Vagina (tissue), 2 donors: ENCODE results near the gene FADS6. TPM values are rescaled to one million over a fixed set of nuclear protein-coding genes. Genes with fewer than 3 reads are reported as not detected.

ENCODE experiments used
- DNase-seq, 2 donors: peaks; one replicate each; pipeline ENCODE4 v3.0.0-alpha.2; 2017; ENCODE audit errors: extremely low spot score in 2 of 2
- H3K27ac ChIP-seq: fragments of 200-600 bp; sonication (generic); one replicate; pipeline ENCODE4 v1.5.1; 2019
- H3K27me3 ChIP-seq: fragments of 200-600 bp; sonication (generic); one replicate; pipeline ENCODE4 v1.5.1; 2019
- H3K36me3 ChIP-seq, 2 donors: fragments of 200-600 bp; sonication (generic); one replicate each; pipeline ENCODE4 v1.5.1; 2017 to 2019
- H3K4me1 ChIP-seq: fragments of 200-600 bp; sonication (generic); one replicate; pipeline ENCODE4 v1.5.1; 2019
- H3K4me3 ChIP-seq, 2 donors: fragments of 200-600 bp; sonication (generic); 1 replicate in 1 of 2; 2 replicates in 1 of 2; pipeline ENCODE4 v1.5.1; 2016 to 2019
- H3K9me3 ChIP-seq: fragments of 200-600 bp; sonication (generic); one replicate; pipeline ENCODE4 v1.5.1; 2019
- POLR2A ChIP-seq, 2 donors: fragments of 450-650 bp; IDR thresholded peaks; one replicate each; pipeline ENCODE4 v1.6.1; 2017; ENCODE audit warnings: antibody characterized with exemption in 2 of 2, mild to moderate bottlenecking in 2 of 2, moderate library complexity in 2 of 2
- POLR2AphosphoS5 ChIP-seq, 2 donors: sonication (generic); formaldehyde crosslinking; IDR thresholded peaks; one replicate each; pipeline ENCODE4 v1.9.0; 2017; ENCODE audit warnings: antibody characterized with exemption in 2 of 2, mild to moderate bottlenecking in 2 of 2, low read depth in 1 of 2; ENCODE audit not compliant: insufficient read depth in 1 of 2
- intact Hi-C: fragments of 100-400 bp; cut with DNase I; formaldehyde crosslinking; loops from one replicate; pipeline ENCODE4 v1.15.1; 2023
- total RNA-seq: library from RNA; depleted of rRNA; stranded (reverse); fragments of >200 nt; gene quantifications from one replicate; pipeline ENCODE4 v1.2.3, GENCODE V29; 2016
- TF ChIP-seq, protein P1 (sequence below), 3 experiments: fragments of 450-650 bp in 2 of 3; fragments of 200-600 bp in 1 of 3; sonication (generic) in 1 of 3; IDR thresholded peaks; one replicate each; pipeline ENCODE4 v1.5.1; 2017 to 2019; ENCODE audit warnings: antibody characterized with exemption in 3 of 3, mild to moderate bottlenecking in 2 of 3, moderate library complexity in 2 of 3

The FADS6 gene
- total RNA-seq, 1 donor from 2014 or later: 1.5 TPM

DNA sequence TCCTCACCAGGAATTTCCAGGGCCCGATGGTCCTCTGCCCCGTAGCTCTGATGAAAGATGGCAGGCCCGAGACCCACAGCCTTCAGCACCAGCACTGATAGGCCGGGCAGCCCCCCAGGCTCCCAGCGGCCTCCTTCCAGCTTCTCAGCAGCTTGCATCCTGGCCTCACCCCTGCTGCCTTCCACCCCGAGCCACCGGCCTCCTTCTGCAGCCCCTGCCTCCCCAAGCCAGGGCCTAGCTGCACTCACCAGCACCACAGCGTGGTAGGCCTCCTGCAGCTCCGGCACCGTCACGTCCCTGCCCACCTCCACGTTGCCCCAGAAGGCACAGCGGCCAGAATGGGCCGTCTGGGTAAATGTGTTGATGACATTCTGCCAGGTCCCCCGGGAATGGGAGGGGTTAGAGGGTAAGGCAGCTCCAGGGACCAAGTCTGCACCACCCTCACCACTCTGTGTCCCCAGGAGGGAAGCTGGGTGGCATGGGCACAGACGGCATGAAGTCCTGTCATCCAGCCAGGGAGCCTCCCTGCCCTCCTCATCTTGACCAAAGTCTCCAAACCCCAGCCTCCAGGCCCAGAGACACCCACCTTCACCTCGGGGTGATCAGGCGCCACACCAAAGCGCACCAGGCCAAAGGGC lies 27.1 kb downstream of the FADS6 start:
- no peak for DNase-seq
- Histone ChIP-seq H3K4me3 (no peak overlapping the region), H3K27ac (no peak overlapping the region), H3K36me3 (peaks cover 0 to 4% of the 10 kb centered on the region in 2 donors), H3K4me1 (peaks cover 15% of the 10 kb centered on the region), H3K9me3 (no peaks in the 10 kb centered on the region), H3K27me3 (no peaks in the 10 kb centered on the region)
- intact Hi-C loops: no loop called here
- TF ChIP-seq POLR2AphosphoS5 (IDR thresholded peaks at IDR 0.05; ENCODE audit: insufficient read depth in 1 of 2, low read depth in 1 of 2): no peak
- TF ChIP-seq, protein P1, sequence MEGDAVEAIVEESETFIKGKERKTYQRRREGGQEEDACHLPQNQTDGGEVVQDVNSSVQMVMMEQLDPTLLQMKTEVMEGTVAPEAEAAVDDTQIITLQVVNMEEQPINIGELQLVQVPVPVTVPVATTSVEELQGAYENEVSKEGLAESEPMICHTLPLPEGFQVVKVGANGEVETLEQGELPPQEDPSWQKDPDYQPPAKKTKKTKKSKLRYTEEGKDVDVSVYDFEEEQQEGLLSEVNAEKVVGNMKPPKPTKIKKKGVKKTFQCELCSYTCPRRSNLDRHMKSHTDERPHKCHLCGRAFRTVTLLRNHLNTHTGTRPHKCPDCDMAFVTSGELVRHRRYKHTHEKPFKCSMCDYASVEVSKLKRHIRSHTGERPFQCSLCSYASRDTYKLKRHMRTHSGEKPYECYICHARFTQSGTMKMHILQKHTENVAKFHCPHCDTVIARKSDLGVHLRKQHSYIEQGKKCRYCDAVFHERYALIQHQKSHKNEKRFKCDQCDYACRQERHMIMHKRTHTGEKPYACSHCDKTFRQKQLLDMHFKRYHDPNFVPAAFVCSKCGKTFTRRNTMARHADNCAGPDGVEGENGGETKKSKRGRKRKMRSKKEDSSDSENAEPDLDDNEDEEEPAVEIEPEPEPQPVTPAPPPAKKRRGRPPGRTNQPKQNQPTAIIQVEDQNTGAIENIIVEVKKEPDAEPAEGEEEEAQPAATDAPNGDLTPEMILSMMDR (IDR thresholded peaks at IDR 0.05): no peak
- TF ChIP-seq POLR2A (IDR thresholded peaks at IDR 0.05): no peak

DNA sequence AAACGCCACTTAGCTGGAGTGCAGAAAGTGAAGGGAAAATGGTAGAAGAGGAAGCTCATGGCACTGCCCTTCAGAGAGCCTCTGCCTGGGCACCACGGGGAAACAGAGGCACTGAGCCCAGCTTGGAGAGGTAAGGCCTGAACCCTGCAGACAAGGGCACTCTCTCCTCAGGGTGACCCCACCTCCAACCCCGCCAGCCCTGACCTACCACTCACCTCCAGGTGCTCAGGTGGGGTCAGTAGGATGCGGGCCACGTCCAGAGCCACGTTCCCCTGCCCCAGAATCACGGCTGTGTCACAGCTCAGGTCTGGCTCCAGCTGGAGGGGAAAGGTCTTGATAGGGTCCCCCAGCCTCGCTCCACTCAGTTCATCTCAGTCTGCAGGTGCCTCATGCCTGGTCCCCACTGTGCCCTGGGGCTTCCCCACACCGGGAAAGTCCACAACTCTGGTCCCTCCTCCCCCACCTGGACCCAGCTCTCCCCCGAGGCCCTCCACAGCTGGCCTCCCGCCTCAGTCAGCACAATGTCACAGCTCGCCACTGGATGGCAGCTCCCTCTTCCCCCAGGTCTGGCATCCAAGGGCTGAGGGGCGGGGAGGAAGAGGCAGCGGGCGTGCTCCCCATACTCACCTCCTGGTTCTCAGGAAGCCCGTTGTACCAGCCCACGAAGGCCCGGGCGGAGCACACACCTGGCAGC lies 27.8 kb downstream of the FADS6 start:
- no peak for DNase-seq
- Histone ChIP-seq H3K9me3 (no peaks in the 10 kb centered on the region), H3K27me3 (peaks cover 6% of the 10 kb centered on the region), H3K27ac (no peak overlapping the region), H3K4me1 (peaks cover 15% of the 10 kb centered on the region), H3K36me3 (peaks cover 0 to 4% of the 10 kb centered on the region in 2 donors), H3K4me3 (no peak overlapping the region)
- intact Hi-C loops: loop anchor here (2.0 kb wide), 1 partner anchor 121 kb away; no protein-coding TSS in a partner anchor
- TF ChIP-seq POLR2AphosphoS5 (IDR thresholded peaks at IDR 0.05; ENCODE audit: insufficient read depth in 1 of 2, low read depth in 1 of 2): no peak
- no peak for TF ChIP-seq POLR2A (IDR thresholded peaks at IDR 0.05)

DNA sequence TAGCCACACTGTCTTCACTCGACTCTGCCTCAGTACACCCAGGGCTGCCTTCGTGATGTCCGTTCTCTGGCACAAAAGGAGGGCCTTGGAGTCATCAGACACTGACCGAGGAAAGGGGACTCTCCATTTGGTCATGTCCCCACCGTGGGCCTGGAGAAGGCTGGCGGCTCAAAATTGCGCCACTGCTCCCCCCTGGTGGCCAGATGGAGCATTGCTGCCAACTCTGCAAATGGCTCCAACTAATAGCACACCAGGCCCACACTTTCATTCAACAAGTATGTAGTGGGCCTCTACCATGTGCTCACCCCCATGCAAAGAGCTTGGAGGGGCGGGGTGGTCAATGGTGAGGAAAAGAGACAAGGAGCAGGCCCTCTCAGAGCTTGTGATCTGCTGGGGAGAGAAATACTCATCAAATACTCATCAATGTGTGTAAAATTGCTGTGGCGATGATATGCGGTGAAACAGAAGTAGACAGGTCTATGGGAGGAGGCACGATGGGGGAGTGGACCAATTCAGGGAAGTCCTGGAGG lies 28.5 kb downstream of the FADS6 start:
- intact Hi-C loops: loop anchor here (2.0 to 5.0 kb wide), 2 partner anchors 73 to 120 kb away; no protein-coding TSS in a partner anchor
- no peak for DNase-seq
- TF ChIP-seq POLR2A (IDR thresholded peaks at IDR 0.05) (no peak), POLR2AphosphoS5 (IDR thresholded peaks at IDR 0.05; ENCODE audit: insufficient read depth in 1 of 2, low read depth in 1 of 2) (no peak)
- TF ChIP-seq, protein P1 (IDR thresholded peaks at IDR 0.05): peak; percentile 88 to 95 (median 93)
- peaks cover 12% of the 10 kb centered on the region for H3K27me3 ChIP-seq
- no peak overlapping the region for H3K4me3 ChIP-seq
- peaks cover 20% of the 10 kb centered on the region for H3K4me1 ChIP-seq
- peaks cover 0 to 4% of the 10 kb centered on the region in 2 donors for H3K36me3 ChIP-seq
- H3K9me3 ChIP-seq: no peaks in the 10 kb centered on the region
- no peak overlapping the region for H3K27ac ChIP-seq

DNA sequence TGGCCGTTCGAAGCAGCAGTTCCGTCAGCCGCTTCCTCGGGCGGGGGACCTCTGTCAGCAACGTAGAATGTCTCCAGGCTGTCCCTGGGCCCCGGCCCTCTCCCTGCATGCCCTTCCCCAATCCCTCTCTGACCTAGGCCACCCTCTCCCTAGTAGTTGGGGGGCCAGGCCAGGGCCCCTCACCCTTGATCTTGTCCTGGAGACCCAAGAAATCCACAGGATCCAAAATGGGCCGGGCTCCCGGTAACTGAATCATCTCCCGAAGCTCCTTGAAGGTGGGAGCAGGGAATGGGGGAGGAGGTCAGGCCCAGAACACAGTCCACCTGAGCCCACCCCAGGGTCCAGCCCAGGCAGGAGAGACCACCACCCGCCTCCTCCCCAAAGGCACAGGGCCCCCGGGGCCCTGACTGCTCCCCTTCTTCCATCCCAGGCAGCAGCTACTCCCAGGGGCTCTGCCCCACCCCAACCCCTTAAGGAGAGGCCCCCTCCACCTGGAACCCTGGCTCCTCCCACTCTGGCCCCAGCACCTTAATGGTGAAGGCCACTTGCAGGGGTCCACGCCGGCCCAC lies 29.1 kb downstream of the FADS6 start:
- no peak overlapping the region for H3K4me3 ChIP-seq
- no peak overlapping the region for H3K27ac ChIP-seq
- H3K4me1 ChIP-seq: peaks cover 25% of the 10 kb centered on the region
- TF ChIP-seq POLR2AphosphoS5 (IDR thresholded peaks at IDR 0.05; ENCODE audit: insufficient read depth in 1 of 2, low read depth in 1 of 2) (no peak), POLR2A (IDR thresholded peaks at IDR 0.05) (no peak)
- TF ChIP-seq, protein P1 (IDR thresholded peaks at IDR 0.05): no peak
- no peak for DNase-seq
- intact Hi-C loops: loop anchor here (2.0 to 5.0 kb wide), 2 partner anchors 72 to 120 kb away; no protein-coding TSS in a partner anchor
- H3K9me3 ChIP-seq: no peaks in the 10 kb centered on the region
- H3K36me3 ChIP-seq: no peaks in the 10 kb centered on the region
- peaks cover 14% of the 10 kb centered on the region for H3K27me3 ChIP-seq
